GM12878 (cell line): ENCODE data around the gene GDF15. TPM values are rescaled to one million over a fixed set of nuclear protein-coding genes. Genes with fewer than 3 reads are reported as not detected.

ENCODE experiments used
- FOS ChIP-seq: IDR thresholded peaks from 3 replicates; pipeline ENCODE4 v1.6.1; 2011; ENCODE audit warnings: borderline replicate concordance; ENCODE audit not compliant: insufficient read length; ENCODE audit errors: extremely low read depth
- FOXK2 ChIP-seq: fragments of 450-650 bp; IDR thresholded peaks from 2 replicates; pipeline ENCODE4 v1.6.1; 2017; ENCODE audit warnings: mild to moderate bottlenecking, moderate library complexity
- GABPA ChIP-seq: IDR thresholded peaks from 2 replicates; pipeline ENCODE4 v1.6.1; 2014; ENCODE audit warnings: antibody characterized with exemption, low read depth, mild to moderate bottlenecking, inconsistent platforms
- HDAC2 ChIP-seq: fragments of 200-600 bp; sonication (generic); IDR thresholded peaks from 2 replicates; pipeline ENCODE4 v1.6.1; 2017
- KLF5 ChIP-seq: fragments of 450-650 bp; IDR thresholded peaks from 2 replicates; pipeline ENCODE4 v1.6.1; 2014; ENCODE audit warnings: mild to moderate bottlenecking; ENCODE audit not compliant: partially characterized antibody
- MLLT1 ChIP-seq: fragments of 450-650 bp; IDR thresholded peaks from 2 replicates; pipeline ENCODE4 v1.6.1; 2016; ENCODE audit warnings: mild to moderate bottlenecking
- MXI1 ChIP-seq: fragments of 150-350 bp; IDR thresholded peaks from 2 replicates; pipeline ENCODE4 v1.6.1; 2011; ENCODE audit warnings: low read depth, mild to moderate bottlenecking, inconsistent platforms, low read length, improper control_type of control experiment
- NFIC ChIP-seq: IDR thresholded peaks from 2 replicates; pipeline ENCODE4 v1.6.1; 2012; ENCODE audit warnings: low read depth, mild to moderate bottlenecking, inconsistent platforms, low read length, moderate library complexity
- PML ChIP-seq: IDR thresholded peaks from 2 replicates; pipeline ENCODE4 v1.6.1; 2012; ENCODE audit warnings: low read length, inconsistent platforms
- POU2F2 ChIP-seq: IDR thresholded peaks from 3 replicates; pipeline ENCODE4 v1.6.1; 2011; ENCODE audit warnings: low read depth, mild to moderate bottlenecking, low read length, borderline replicate concordance
- SPI1 ChIP-seq: IDR thresholded peaks from 2 replicates; pipeline ENCODE4 v1.6.1; 2011; ENCODE audit warnings: low read depth, mild to moderate bottlenecking, low read length, moderate library complexity, borderline replicate concordance; ENCODE audit not compliant: insufficient read depth
- TCF12 ChIP-seq: IDR thresholded peaks from 2 replicates; pipeline ENCODE4 v1.6.1; 2011; ENCODE audit warnings: low read depth, mild to moderate bottlenecking, low read length
- TCF3 ChIP-seq: IDR thresholded peaks from 2 replicates; pipeline ENCODE4 v1.6.1; 2012; ENCODE audit warnings: low read depth, mild to moderate bottlenecking, low read length, borderline replicate concordance; ENCODE audit not compliant: insufficient read depth
- USF1 ChIP-seq: IDR thresholded peaks from 2 replicates; pipeline ENCODE4 v1.6.1; 2011; ENCODE audit warnings: borderline replicate concordance, low read depth, mild to moderate bottlenecking, moderate library complexity, mixed read lengths, low read length; ENCODE audit not compliant: insufficient read depth; ENCODE audit errors: extremely low read length
- ZBTB4 ChIP-seq: fragments of 450-650 bp; formaldehyde crosslinking; IDR thresholded peaks from 2 replicates; pipeline ENCODE4 v1.4.0; 2022; ENCODE audit warnings: mild to moderate bottlenecking, moderate library complexity
- ZNF207 ChIP-seq: fragments of 450-650 bp; IDR thresholded peaks from 2 replicates; pipeline ENCODE4 v1.6.1; 2014; ENCODE audit warnings: antibody characterized with exemption, mild to moderate bottlenecking, borderline replicate concordance
- polyA plus RNA-seq, 11 experiments: library from polyadenylated mRNA; depleted of rRNA in 4 of 11; unstranded in 6 of 11; stranded (reverse) in 5 of 11; fragments of >200 nt; fragmentation: Nextera tagmentation in 4 of 11; fragmentation: Illumina TruSeq in 1 of 11; extraction: Ambion mirVana in 4 of 11; extraction: Trizol in 1 of 11; gene quantifications; 1 replicate in 1 of 11; 2 replicates in 10 of 11; pipeline versions ENCODE4 v1.2.1 to v1.2.3, GENCODE V29; 2011 to 2016; ENCODE audit warnings: inconsistent platforms in 2 of 11, missing spikeins in 2 of 11, low read depth in 1 of 11
- total RNA-seq, 4 experiments: library from RNA; depleted of rRNA in 3 of 4; stranded (reverse); fragments of >200 nt in 3 of 4; fragmentation: Illumina TruSeq in 1 of 4; extraction: Trizol in 1 of 4; gene quantifications; 2 replicates each; pipeline versions ENCODE4 v1.2.1 to v1.2.3, GENCODE V29; 2013 to 2021
- TF ChIP-seq, protein P1 (sequence below): fragments of 450-650 bp; IDR thresholded peaks from 2 replicates; pipeline ENCODE4 v1.6.1; 2017; ENCODE audit warnings: mild to moderate bottlenecking
- TF ChIP-seq, protein P2 (sequence below): fragments of 450-650 bp; conservative IDR thresholded peaks from 2 replicates; pipeline ENCODE4 v1.6.1; 2017; ENCODE audit warnings: mild to moderate bottlenecking, moderate library complexity

The GDF15 gene
- total and polyA plus RNA-seq, 10 of the 15 experiments (the other 5 are each of a cell fraction or from before 2014, with no cell fraction given), result 0.11 to 3.6 (median 1.6) TPM; not detected in 1

DNA sequence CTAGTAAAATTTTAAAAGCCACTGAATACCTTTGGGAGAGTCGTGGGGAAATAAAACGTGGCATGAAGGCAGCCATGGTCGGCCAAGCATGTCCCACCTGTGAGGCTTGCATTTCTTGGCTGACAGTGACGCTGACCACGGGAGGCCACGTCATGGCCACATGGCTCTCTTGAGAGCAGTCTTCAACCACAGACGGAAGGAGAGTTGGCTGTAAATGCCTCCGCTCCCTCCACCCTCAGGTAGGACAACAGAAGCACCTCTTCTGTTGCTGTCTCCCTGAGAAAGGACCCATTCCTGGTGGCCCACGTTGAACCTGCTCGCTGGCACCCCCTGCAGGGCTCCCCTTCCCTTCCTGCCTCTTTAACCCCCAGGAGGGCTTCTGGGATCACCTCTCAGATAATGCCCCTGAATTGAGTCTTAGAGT lies 22.1 kb downstream of the GDF15 start (continued):
- no peak for TF ChIP-seq SPI1
- TF ChIP-seq HDAC2, result no peak
- TF ChIP-seq USF1, result peak; percentile 64
- no peak for TF ChIP-seq FOS
- TF ChIP-seq KLF5, result no peak
- peak; percentile 70; the same call in 1 of the 2 replicates for TF ChIP-seq MXI1
- TF ChIP-seq, protein P1, sequence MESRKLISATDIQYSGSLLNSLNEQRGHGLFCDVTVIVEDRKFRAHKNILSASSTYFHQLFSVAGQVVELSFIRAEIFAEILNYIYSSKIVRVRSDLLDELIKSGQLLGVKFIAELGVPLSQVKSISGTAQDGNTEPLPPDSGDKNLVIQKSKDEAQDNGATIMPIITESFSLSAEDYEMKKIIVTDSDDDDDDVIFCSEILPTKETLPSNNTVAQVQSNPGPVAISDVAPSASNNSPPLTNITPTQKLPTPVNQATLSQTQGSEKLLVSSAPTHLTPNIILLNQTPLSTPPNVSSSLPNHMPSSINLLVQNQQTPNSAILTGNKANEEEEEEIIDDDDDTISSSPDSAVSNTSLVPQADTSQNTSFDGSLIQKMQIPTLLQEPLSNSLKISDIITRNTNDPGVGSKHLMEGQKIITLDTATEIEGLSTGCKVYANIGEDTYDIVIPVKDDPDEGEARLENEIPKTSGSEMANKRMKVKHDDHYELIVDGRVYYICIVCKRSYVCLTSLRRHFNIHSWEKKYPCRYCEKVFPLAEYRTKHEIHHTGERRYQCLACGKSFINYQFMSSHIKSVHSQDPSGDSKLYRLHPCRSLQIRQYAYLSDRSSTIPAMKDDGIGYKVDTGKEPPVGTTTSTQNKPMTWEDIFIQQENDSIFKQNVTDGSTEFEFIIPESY, result no peak
- TF ChIP-seq PML, result no peak
- TF ChIP-seq FOXK2, result no peak
- peak; percentile 83 for TF ChIP-seq TCF12
- TF ChIP-seq TCF3, result peak; percentile 61; the same call in 1 of the 2 replicates
- no peak for TF ChIP-seq ZNF207
- peak; percentile 65; the same call in 1 of the 3 replicates for TF ChIP-seq POU2F2
- no peak for TF ChIP-seq GABPA
- no peak; the same call in 1 of the 2 replicates for TF ChIP-seq MLLT1
- TF ChIP-seq, protein P2, sequence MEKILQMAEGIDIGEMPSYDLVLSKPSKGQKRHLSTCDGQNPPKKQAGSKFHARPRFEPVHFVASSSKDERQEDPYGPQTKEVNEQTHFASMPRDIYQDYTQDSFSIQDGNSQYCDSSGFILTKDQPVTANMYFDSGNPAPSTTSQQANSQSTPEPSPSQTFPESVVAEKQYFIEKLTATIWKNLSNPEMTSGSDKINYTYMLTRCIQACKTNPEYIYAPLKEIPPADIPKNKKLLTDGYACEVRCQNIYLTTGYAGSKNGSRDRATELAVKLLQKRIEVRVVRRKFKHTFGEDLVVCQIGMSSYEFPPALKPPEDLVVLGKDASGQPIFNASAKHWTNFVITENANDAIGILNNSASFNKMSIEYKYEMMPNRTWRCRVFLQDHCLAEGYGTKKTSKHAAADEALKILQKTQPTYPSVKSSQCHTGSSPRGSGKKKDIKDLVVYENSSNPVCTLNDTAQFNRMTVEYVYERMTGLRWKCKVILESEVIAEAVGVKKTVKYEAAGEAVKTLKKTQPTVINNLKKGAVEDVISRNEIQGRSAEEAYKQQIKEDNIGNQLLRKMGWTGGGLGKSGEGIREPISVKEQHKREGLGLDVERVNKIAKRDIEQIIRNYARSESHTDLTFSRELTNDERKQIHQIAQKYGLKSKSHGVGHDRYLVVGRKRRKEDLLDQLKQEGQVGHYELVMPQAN, result no peak
- TF ChIP-seq NFIC, result no peak
- no peak for TF ChIP-seq ZBTB4
- TF ChIP-seq, all 136 proteins: peak for 43
